Fibroblast of lung (primary cell): ENCODE measurements around the gene NUDT4.

Experiments
- EZH2 ChIP-seq: IDR thresholded peaks from 2 replicates; pipeline ENCODE4 v1.5.1; 2012; ENCODE audit warnings: low read length, control low read depth, mild to moderate bottlenecking; ENCODE audit errors: missing control alignments
- TF ChIP-seq, protein P1 (sequence below), 2 donors: IDR thresholded peaks in 1 of 2; conservative IDR thresholded peaks in 1 of 2; 1 replicate in 1 of 2; 2 replicates in 1 of 2; pipeline ENCODE4 v1.5.1; 2011 to 2012; ENCODE audit warnings: low read length in 2 of 2, control low read depth in 1 of 2, inconsistent platforms in 1 of 2, low read depth in 1 of 2, mild to moderate bottlenecking in 1 of 2

DNA sequence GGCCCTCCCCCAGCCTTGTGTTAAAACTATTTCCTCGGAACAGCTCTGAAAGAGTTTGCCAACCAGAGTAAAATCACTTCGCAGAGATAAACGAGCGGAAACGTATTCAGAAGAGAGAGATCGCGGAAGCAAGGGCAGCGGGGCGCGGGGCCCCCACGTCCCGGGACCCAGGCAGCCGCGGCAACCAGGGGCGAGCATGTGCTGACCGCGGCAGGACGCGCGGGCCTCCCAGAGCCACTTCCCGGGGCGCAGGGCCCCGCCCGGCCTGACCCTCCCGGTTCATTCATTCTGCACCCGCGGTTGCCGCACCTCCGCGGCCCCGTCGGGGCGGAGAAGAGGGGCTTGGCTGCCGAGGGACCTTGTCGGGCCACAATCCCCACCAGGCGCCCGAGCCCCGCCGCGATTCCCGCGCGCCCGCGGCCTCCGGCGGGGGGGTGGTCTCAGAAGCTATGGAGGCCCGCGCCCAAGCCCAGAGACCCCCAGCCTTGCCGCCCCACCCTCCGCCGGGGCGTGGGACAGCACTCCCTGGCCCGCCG is 63.4 kb downstream of the NUDT4 start:
- TF ChIP-seq, protein P1, sequence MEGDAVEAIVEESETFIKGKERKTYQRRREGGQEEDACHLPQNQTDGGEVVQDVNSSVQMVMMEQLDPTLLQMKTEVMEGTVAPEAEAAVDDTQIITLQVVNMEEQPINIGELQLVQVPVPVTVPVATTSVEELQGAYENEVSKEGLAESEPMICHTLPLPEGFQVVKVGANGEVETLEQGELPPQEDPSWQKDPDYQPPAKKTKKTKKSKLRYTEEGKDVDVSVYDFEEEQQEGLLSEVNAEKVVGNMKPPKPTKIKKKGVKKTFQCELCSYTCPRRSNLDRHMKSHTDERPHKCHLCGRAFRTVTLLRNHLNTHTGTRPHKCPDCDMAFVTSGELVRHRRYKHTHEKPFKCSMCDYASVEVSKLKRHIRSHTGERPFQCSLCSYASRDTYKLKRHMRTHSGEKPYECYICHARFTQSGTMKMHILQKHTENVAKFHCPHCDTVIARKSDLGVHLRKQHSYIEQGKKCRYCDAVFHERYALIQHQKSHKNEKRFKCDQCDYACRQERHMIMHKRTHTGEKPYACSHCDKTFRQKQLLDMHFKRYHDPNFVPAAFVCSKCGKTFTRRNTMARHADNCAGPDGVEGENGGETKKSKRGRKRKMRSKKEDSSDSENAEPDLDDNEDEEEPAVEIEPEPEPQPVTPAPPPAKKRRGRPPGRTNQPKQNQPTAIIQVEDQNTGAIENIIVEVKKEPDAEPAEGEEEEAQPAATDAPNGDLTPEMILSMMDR (conservative IDR thresholded peaks at IDR 0.05 in 1 of 2, IDR thresholded peaks at IDR 0.05 in 1 of 2; ENCODE audit: low read depth in 1 of 2, low read length in 2 of 2) = no peak
- TF ChIP-seq EZH2 = no peak
